Liver (tissue), 9 donors: ENCODE measurements around the gene TNFAIP8L2. TPM values are rescaled to one million over a fixed set of nuclear protein-coding genes. Genes with fewer than 3 reads are reported as not detected.
A peak's percentile ranks its signal among the peaks of the same experiment; 100 is the strongest.

Experiments
- DNase-seq: peaks from one replicate; pipeline ENCODE4 v3.0.0-alpha.2; 2017; ENCODE audit warnings: low spot score
- H3K27ac ChIP-seq, 2 donors: one replicate each; pipeline ENCODE4 v1.7.0; 2013; ENCODE audit warnings: inconsistent platforms in 2 of 2, low read length in 2 of 2, control low read depth in 1 of 2, low read depth in 1 of 2, mild to moderate bottlenecking in 1 of 2
- H3K27me3 ChIP-seq, 4 donors: one replicate each; pipeline versions ENCODE4 v1.6.1 to v1.7.0; 2013; ENCODE audit warnings: low read length in 3 of 4, inconsistent platforms in 1 of 4, mild to moderate bottlenecking in 1 of 4, moderate library complexity in 1 of 4; ENCODE audit not compliant: control insufficient read depth in 4 of 4, insufficient read depth in 4 of 4
- H3K36me3 ChIP-seq, 4 donors: one replicate each; pipeline versions ENCODE4 v1.6.1 to v1.7.0; 2013; ENCODE audit warnings: low read length in 3 of 4, mild to moderate bottlenecking in 3 of 4, low read depth in 1 of 4, moderate library complexity in 1 of 4; ENCODE audit not compliant: control insufficient read depth in 4 of 4, insufficient read depth in 3 of 4
- H3K4me1 ChIP-seq, 4 donors: one replicate each; pipeline versions ENCODE4 v1.6.1 to v1.7.0; 2013; ENCODE audit warnings: low read length in 3 of 4, mild to moderate bottlenecking in 3 of 4, moderate library complexity in 1 of 4; ENCODE audit not compliant: control insufficient read depth in 4 of 4, insufficient read depth in 4 of 4
- H3K4me3 ChIP-seq, 3 donors: one replicate each; pipeline versions ENCODE4 v1.6.1 to v1.7.0; 2013; ENCODE audit warnings: low read length in 3 of 3, control low read depth in 1 of 3, low read depth in 1 of 3, mild to moderate bottlenecking in 1 of 3
- H3K9ac ChIP-seq, 2 donors: one replicate each; pipeline ENCODE4 v1.7.0; 2013; ENCODE audit warnings: low read length in 2 of 2, mild to moderate bottlenecking in 2 of 2, moderate library complexity in 2 of 2, control low read depth in 1 of 2, low read depth in 1 of 2
- H3K9me3 ChIP-seq, 4 donors: one replicate each; pipeline versions ENCODE4 v1.6.1 to v1.7.0; 2013; ENCODE audit warnings: low read length in 3 of 4; ENCODE audit not compliant: control insufficient read depth in 4 of 4
- CTCF ChIP-seq: fragments of 150-350 bp; IDR thresholded peaks from 2 replicates; pipeline ENCODE4 v1.5.1; 2017; ENCODE audit warnings: improper control_type of control experiment, low read depth, low read length; ENCODE audit not compliant: missing input control
- EGR1 ChIP-seq, 2 donors: IDR thresholded peaks; 2 replicates each; pipeline ENCODE4 v1.6.1; 2016 to 2018; ENCODE audit warnings: antibody characterized with exemption in 2 of 2, low read depth in 2 of 2
- FOXA2 ChIP-seq: IDR thresholded peaks from 2 replicates; pipeline ENCODE4 v1.6.1; 2016; ENCODE audit warnings: antibody characterized with exemption
- GABPA ChIP-seq, 2 donors: IDR thresholded peaks in 1 of 2; conservative IDR thresholded peaks in 1 of 2; 2 replicates each; pipeline ENCODE4 v1.6.1; 2016; ENCODE audit warnings: antibody characterized with exemption in 2 of 2, mild to moderate bottlenecking in 1 of 2, moderate library complexity in 1 of 2
- HNF4A ChIP-seq, 2 donors: conservative IDR thresholded peaks; 2 replicates each; pipeline ENCODE4 v1.6.1; 2016; ENCODE audit warnings: antibody characterized with exemption in 2 of 2, mild to moderate bottlenecking in 2 of 2
- HNF4G ChIP-seq: IDR thresholded peaks from 2 replicates; pipeline ENCODE4 v1.6.1; 2016; ENCODE audit warnings: antibody characterized with exemption
- JUND ChIP-seq, 2 donors: IDR thresholded peaks; 2 replicates each; pipeline ENCODE4 v1.6.1; 2016; ENCODE audit warnings: antibody characterized with exemption in 2 of 2
- MAX ChIP-seq: IDR thresholded peaks from 2 replicates; pipeline ENCODE4 v1.6.1; 2016; ENCODE audit warnings: antibody characterized with exemption
- NR2F2 ChIP-seq: IDR thresholded peaks from 2 replicates; pipeline ENCODE4 v1.6.1; 2016; ENCODE audit warnings: antibody characterized with exemption
- RAD21 ChIP-seq, 2 donors: IDR thresholded peaks; 2 replicates each; pipeline ENCODE4 v1.6.1; 2016; ENCODE audit warnings: antibody characterized with exemption in 2 of 2, mild to moderate bottlenecking in 2 of 2
- REST ChIP-seq: IDR thresholded peaks from 2 replicates; pipeline ENCODE4 v1.6.1; 2016; ENCODE audit warnings: antibody characterized with exemption, mild to moderate bottlenecking
- RXRA ChIP-seq, 2 donors: IDR thresholded peaks; 2 replicates each; pipeline ENCODE4 v1.6.1; 2017 to 2018; ENCODE audit warnings: antibody characterized with exemption in 2 of 2, mild to moderate bottlenecking in 1 of 2
- SP1 ChIP-seq: IDR thresholded peaks from 2 replicates; pipeline ENCODE4 v1.6.1; 2018; ENCODE audit warnings: antibody characterized with exemption, mild to moderate bottlenecking
- TAF1 ChIP-seq: conservative IDR thresholded peaks from 2 replicates; pipeline ENCODE4 v1.6.1; 2016; ENCODE audit warnings: antibody characterized with exemption, mild to moderate bottlenecking
- YY1 ChIP-seq: IDR thresholded peaks from 2 replicates; pipeline ENCODE4 v1.6.1; 2016; ENCODE audit warnings: antibody characterized with exemption, mild to moderate bottlenecking
- ZBTB33 ChIP-seq: IDR thresholded peaks from 2 replicates; pipeline ENCODE4 v1.6.1; 2016; ENCODE audit warnings: antibody characterized with exemption
- WGBS: extraction: QIAGEN DNeasy Blood & Tissue Kit; methylation state at CpG from one replicate; pipeline ENCODE4 v1.1.7; 2013; 5-methylcytosine and 5-hydroxymethylcytosine counted together
- polyA plus RNA-seq, 2 donors: library from polyadenylated mRNA; stranded (reverse) in 1 of 2; unstranded in 1 of 2; fragments of 200-250 nt in 1 of 2; fragments of >200 nt in 1 of 2; fragmentation: Nextera tagmentation in 1 of 2; extraction: Ambion mirVana in 1 of 2; gene quantifications; one replicate each; pipeline versions ENCODE4 v1.2.1 to v1.2.3, GENCODE V29; 2013 to 2015
- total RNA-seq, 2 donors: library from RNA; depleted of rRNA; stranded (reverse); fragments of >200 nt; gene quantifications; one replicate each; pipeline ENCODE4 v1.2.3, GENCODE V29; 2014
- donor health status: healthy.
- donor health status: healthy.
- donor health status: healthy.
- donor health status: healthy.
- donor health status: healthy.

Gene TNFAIP8L2
- total and polyA plus RNA-seq, 4 donors = 2.9 to 8.7 (median 4.1) TPM

- 12% methylated on average over 7 of the region's 7 CpGs for WGBS
- TF ChIP-seq SP1 = no peak
- TF ChIP-seq TAF1 = no peak
- no peak for TF ChIP-seq REST
- no peak for TF ChIP-seq EGR1 (IDR thresholded peaks at IDR 0.05; ENCODE audit: low read depth in 2 of 2)
- TF ChIP-seq ZBTB33 = no peak
- TF ChIP-seq RXRA (IDR thresholded peaks at IDR 0.05) = no peak
- no peak for TF ChIP-seq MAX
- no peak for TF ChIP-seq CTCF
- no peak for TF ChIP-seq HNF4G
- TF ChIP-seq FOXA2 = no peak
- no peak for TF ChIP-seq JUND (IDR thresholded peaks at IDR 0.05)
- no peak for TF ChIP-seq HNF4A (conservative IDR thresholded peaks at IDR 0.05)
- TF ChIP-seq GABPA (IDR thresholded peaks at IDR 0.05 in 1 of 2, conservative IDR thresholded peaks at IDR 0.05 in 1 of 2) = no peak
- TF ChIP-seq RAD21 (IDR thresholded peaks at IDR 0.05) = no peak
- TF ChIP-seq YY1 = no peak
- Histone ChIP-seq H3K27me3 (no peaks in the 10 kb centered on the region), H3K4me1 (peaks cover 0 to 25% (median 16%) of the 10 kb centered on the region in 4 donors), H3K27ac (peak overlapping the region; percentile 40 to 75), H3K36me3 (peaks cover 0 to 2% (median 0%) of the 10 kb centered on the region in 4 donors), H3K9ac (peak overlapping the region in 1 of 2 donors; percentile 12), H3K4me3 (peak overlapping the region; percentile 64 to 68 (median 65)), H3K9me3 (no peaks in the 10 kb centered on the region)
- no peak for DNase-seq
Measured at GRCh38 chr1:151147132-151147503, 9.3 kb upstream of the TNFAIP8L2 start.

GRCh38 chr1:151147665-151148064, 8.8 kb upstream of the TNFAIP8L2 start:
- no peaks in the 10 kb centered on the region for H3K9me3 ChIP-seq
- DNase-seq = no peak
- peaks cover 0 to 2% (median 0%) of the 10 kb centered on the region in 4 donors for H3K36me3 ChIP-seq
- peak overlapping the region; percentile 40 to 75 for H3K27ac ChIP-seq
- H3K4me3 ChIP-seq = peak overlapping the region in 1 of 3 donors; percentile 65
- H3K4me1 ChIP-seq = peaks cover 0 to 25% (median 16%) of the 10 kb centered on the region in 4 donors
- H3K27me3 ChIP-seq = no peaks in the 10 kb centered on the region
- 50% methylated on average over 2 of the region's 2 CpGs for WGBS
- H3K9ac ChIP-seq = peak overlapping the region in 1 of 2 donors; percentile 12
- TF ChIP-seq ZBTB33 = no peak
- TF ChIP-seq TAF1 = no peak
- TF ChIP-seq RXRA (IDR thresholded peaks at IDR 0.05) = no peak
- no peak for TF ChIP-seq GABPA (IDR thresholded peaks at IDR 0.05 in 1 of 2, conservative IDR thresholded peaks at IDR 0.05 in 1 of 2)
- TF ChIP-seq NR2F2 = no peak
- TF ChIP-seq CTCF = no peak
- no peak for TF ChIP-seq REST
